ENCODE measurements around the gene CPA1.

The CPA1 gene

DNA sequence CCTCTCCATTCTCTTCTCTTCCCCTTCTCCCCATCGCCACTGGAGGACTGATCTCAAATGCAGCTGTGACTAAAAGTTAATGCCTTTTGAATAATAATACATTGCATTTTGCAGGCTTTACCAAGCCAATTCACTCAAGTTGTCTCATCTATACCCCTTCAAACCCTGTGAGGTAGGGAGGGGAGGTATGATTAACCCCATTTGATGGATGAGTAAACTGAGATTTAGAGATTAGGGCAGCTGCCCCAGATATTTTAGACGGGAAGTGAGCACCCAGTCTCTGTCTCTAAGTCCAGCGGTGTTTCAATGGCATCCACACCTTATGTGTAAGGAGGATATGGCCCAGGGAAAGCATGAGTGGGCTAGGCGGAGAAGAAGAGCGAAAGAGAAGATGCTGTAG, 34.6 kb upstream of the CPA1 start:
- no peaks in the 10 kb centered on the region for H3K9me3 ChIP-seq (ENCODE audit: low read length)
- no peaks in the 10 kb centered on the region for H3K27me3 ChIP-seq (ENCODE audit: control insufficient read depth in 1 of 2, insufficient read depth in 2 of 2, low read length in 2 of 2)
- no peaks in the 10 kb centered on the region for H3K36me3 ChIP-seq (ENCODE audit: insufficient read depth, low read length)
- no peaks in the 10 kb centered on the region for H3K4me1 ChIP-seq (ENCODE audit: insufficient read depth, low read length)
- no peak overlapping the region for H3K4me3 ChIP-seq (ENCODE audit: low read depth in 1 of 2, low read length in 2 of 2)
- H3K27ac ChIP-seq (ENCODE audit: low read depth, low read length) = no peak overlapping the region
- H3K9ac ChIP-seq (ENCODE audit: low read length) = no peak overlapping the region

DNA sequence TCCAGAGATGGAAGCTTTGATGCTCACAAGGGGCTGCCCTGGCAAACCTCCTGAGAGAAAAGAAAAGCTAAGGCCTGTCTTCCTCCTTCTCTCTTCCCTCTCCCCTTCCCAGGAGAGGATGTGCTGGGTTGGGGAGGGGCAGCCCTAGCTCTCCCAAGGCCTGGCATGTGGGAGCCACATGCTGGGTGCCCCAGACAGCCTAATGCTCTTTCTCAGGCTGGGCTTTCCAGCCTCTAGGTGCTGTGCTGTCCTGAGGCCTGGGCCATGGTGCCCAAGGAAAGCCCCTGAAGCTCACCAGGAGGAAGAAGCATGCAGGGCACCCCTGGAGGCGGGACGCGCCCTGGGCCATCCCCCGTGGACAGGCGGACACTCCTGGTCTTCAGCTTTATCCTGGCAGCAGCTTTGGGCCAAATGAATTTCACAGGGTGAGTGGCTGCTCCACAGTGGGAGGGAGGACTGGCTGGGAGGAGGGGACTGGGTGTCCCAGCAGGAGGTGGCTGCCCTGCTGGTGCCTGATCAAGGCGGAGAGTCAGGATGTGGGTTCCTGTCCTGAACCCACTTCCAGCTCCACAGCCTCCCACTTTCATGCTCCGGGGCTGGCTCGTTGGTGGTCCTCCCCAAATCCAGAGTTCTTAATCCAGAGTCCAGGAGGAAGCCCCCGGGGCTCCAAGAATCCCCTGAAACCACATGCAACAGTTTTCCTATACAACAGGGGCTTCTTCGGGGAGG, 34.0 kb upstream of the CPA1 start:
- no peaks in the 10 kb centered on the region for H3K4me1 ChIP-seq (ENCODE audit: insufficient read depth, low read length)
- no peak overlapping the region for H3K4me3 ChIP-seq (ENCODE audit: low read depth in 1 of 2, low read length in 2 of 2)
- H3K9ac ChIP-seq (ENCODE audit: low read length) = no peak overlapping the region
- no peaks in the 10 kb centered on the region for H3K27me3 ChIP-seq (ENCODE audit: control insufficient read depth in 1 of 2, insufficient read depth in 2 of 2, low read length in 2 of 2)
- no peaks in the 10 kb centered on the region for H3K9me3 ChIP-seq (ENCODE audit: low read length)
- no peaks in the 10 kb centered on the region for H3K36me3 ChIP-seq (ENCODE audit: insufficient read depth, low read length)
- no peak overlapping the region for H3K27ac ChIP-seq (ENCODE audit: low read depth, low read length)

DNA sequence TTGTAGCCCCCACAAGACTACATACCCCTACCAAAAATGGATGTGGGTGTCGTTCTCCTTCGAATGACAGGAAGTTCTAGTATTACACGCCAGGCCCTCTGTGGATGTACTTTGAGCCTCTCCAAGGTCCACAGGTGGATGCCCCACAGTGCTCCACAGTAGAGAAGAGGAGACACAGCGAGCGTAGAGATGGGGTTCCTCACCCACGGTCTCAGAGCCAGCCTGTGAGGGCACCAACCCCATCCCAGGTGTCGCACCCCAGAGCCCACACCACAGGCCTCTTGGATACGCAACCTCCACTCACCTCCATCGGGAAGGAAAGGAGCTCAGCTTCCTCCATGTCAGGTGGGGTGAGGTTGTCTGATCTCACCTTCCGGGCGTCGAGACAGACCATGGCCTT, 33.4 kb upstream of the CPA1 start:
- no peaks in the 10 kb centered on the region for H3K36me3 ChIP-seq (ENCODE audit: insufficient read depth, low read length)
- no peak overlapping the region for H3K4me3 ChIP-seq (ENCODE audit: low read depth in 1 of 2, low read length in 2 of 2)
- H3K27me3 ChIP-seq (ENCODE audit: control insufficient read depth in 1 of 2, insufficient read depth in 2 of 2, low read length in 2 of 2) = no peaks in the 10 kb centered on the region
- H3K9me3 ChIP-seq (ENCODE audit: low read length) = no peaks in the 10 kb centered on the region
- H3K4me1 ChIP-seq (ENCODE audit: insufficient read depth, low read length) = no peaks in the 10 kb centered on the region
- no peak overlapping the region for H3K27ac ChIP-seq (ENCODE audit: low read depth, low read length)
- no peak overlapping the region for H3K9ac ChIP-seq (ENCODE audit: low read length)

DNA sequence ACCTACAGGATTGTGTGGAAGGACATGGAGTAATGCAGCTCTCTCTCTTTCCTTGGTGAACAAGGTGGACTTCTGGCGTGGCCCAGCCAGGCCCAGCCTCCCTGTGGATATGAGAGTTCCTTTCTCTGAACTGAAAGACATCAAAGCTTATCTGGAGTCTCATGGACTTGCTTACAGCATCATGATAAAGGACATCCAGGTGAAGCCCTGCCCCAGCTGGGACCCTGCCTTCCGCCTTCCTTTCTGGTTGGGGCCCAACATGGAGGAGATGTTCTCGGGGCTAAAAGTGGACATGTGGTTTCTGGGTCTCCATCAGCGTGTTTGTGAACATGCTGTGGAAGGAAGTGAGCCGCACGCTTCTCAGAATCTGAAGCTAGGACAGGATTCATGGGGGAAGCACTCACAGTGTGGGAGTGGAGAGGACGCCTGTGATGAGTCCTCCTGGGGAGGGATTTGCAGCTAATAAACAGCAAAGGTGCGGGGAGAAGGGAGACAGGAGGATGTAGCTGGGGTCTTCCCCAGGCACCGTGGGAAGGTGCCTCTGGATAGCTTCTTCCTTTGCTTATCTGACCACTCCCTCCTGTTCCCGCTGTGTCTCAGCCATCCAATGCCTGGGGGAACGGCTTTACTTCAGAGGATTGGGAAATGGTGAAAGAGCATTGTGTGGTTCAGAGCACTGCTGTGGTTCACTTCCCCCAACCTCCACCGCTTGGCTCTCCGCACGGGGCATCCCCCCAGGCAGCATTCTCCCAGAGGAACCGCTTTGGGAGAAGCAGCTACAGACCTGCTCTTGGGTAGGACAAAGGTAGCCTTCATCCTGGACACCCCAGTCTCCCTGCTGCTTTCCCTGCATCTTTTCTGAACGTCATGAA, 30.1 kb upstream of the CPA1 start:
- Histone ChIP-seq H3K36me3 (ENCODE audit: insufficient read depth, low read length) (no peaks in the 10 kb centered on the region), H3K9ac (ENCODE audit: low read length) (no peak overlapping the region), H3K4me3 (ENCODE audit: low read depth in 1 of 2, low read length in 2 of 2) (no peak overlapping the region), H3K27me3 (ENCODE audit: control insufficient read depth in 1 of 2, insufficient read depth in 2 of 2, low read length in 2 of 2) (no peaks in the 10 kb centered on the region), H3K4me1 (ENCODE audit: insufficient read depth, low read length) (no peaks in the 10 kb centered on the region), H3K27ac (ENCODE audit: low read depth, low read length) (no peak overlapping the region), H3K9me3 (ENCODE audit: low read length) (no peaks in the 10 kb centered on the region)

DNA sequence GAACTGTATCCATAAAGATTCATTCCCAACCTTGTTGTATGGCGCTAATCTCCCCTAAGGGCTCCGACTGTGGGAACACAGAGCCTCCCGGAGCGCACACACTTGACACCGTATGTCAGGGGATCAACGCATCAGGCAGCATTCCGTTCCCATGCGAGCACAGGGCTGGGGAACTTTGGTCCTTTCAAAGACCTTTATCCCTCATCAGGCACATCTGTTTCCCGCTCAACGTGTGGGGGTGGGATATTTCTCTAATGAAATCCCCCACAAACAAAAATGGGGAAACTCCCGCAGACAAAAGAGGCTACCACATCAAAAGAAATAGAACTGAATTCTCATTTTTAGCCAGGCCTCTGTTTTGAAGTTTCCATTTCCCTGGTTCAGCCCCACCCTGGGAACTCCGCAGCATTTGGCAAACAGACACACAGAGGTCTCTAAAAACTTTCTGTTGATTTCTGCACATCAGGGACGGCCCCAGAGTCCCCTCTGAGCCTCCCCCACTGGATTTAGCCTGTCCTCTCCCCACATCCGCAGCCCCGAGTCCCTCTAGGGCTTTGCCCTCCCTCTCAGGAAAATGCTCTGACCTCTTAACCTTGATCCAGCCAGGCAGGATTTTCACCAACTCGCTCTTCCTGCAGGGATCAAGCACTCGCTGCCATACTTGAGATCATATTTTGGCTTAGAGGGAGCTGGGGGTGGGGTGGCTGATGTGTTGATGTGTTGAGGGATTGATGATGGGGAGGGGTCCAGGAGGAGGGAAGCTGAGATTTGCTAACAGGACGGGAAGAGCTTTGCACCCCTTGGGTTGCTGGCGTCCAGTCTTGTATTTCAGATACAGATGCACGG, 29.1 kb upstream of the CPA1 start:
- no peaks in the 10 kb centered on the region for H3K9me3 ChIP-seq (ENCODE audit: low read length)
- no peak overlapping the region for H3K4me3 ChIP-seq (ENCODE audit: low read depth in 1 of 2, low read length in 2 of 2)
- H3K36me3 ChIP-seq (ENCODE audit: insufficient read depth, low read length) = no peaks in the 10 kb centered on the region
- H3K4me1 ChIP-seq (ENCODE audit: insufficient read depth, low read length) = peaks cover 3% of the 10 kb centered on the region
- H3K9ac ChIP-seq (ENCODE audit: low read length) = no peak overlapping the region
- no peak overlapping the region for H3K27ac ChIP-seq (ENCODE audit: low read depth, low read length)
- H3K27me3 ChIP-seq (ENCODE audit: control insufficient read depth in 1 of 2, insufficient read depth in 2 of 2, low read length in 2 of 2) = no peaks in the 10 kb centered on the region

DNA sequence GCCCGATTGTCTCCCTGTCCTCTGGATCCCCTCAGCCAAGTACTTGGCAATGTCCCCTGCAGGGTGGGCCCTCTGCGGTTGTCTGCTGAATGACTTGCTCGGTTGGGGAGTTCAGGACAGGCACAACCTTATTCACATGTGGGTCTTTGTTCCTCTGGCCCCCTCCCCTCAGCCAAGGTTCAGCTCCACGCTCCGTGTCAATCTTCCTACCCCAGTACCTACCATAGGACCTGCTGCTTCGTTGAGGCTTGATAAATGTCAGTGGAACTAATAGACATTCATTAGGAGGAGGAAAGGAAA, 28.6 kb upstream of the CPA1 start:
- H3K4me1 ChIP-seq (ENCODE audit: insufficient read depth, low read length) = peaks cover 9% of the 10 kb centered on the region
- no peak overlapping the region for H3K9ac ChIP-seq (ENCODE audit: low read length)
- no peaks in the 10 kb centered on the region for H3K27me3 ChIP-seq (ENCODE audit: control insufficient read depth in 1 of 2, insufficient read depth in 2 of 2, low read length in 2 of 2)
- no peaks in the 10 kb centered on the region for H3K36me3 ChIP-seq (ENCODE audit: insufficient read depth, low read length)
- H3K27ac ChIP-seq (ENCODE audit: low read depth, low read length) = no peak overlapping the region
- no peak overlapping the region for H3K4me3 ChIP-seq (ENCODE audit: low read depth in 1 of 2, low read length in 2 of 2)
- no peaks in the 10 kb centered on the region for H3K9me3 ChIP-seq (ENCODE audit: low read length)

DNA sequence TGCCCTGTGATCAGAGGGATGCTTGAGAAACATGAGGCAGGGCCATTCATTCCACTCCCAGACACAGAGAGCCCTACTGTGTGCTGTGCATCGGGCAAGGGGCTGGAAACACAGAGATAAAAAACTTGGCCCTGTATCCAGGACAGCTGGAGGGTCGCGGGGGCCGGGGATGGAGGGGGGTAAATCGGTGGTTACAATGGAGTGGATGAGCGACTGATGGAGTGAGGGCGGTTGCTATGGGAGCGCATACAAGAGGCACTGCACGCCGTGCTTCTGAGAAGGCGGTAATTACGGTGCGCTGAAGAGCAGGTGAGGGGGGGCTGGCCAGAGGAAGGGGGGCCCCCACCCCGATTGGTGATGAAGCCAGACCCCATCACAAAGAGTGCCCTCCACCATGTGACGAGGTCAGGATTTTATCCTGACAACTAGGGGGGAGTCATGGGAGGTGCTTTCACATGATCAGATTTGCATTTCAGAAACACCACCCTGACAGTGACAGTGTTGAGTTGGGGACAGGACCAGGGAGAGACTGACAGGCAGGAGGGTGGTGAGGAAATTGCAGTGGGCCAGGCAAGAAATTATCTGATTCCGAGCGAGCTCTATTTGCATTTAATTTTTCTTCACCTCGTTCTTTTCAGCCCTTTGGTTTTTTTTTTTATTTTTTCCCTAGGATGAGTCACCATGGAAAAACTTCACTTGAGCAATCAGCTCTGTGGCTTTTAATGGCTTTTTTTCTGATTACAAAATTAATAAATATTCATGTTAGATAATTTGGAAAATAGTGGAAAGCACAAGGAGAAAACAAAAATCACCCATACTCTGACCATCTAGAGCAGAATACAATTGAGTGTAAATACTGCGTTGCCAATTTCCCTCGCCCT, 27.9 kb upstream of the CPA1 start:
- no peaks in the 10 kb centered on the region for H3K9me3 ChIP-seq (ENCODE audit: low read length)
- no peak overlapping the region for H3K4me3 ChIP-seq (ENCODE audit: low read depth in 1 of 2, low read length in 2 of 2)
- no peak overlapping the region for H3K9ac ChIP-seq (ENCODE audit: low read length)
- H3K4me1 ChIP-seq (ENCODE audit: insufficient read depth, low read length) = peaks cover 13% of the 10 kb centered on the region
- no peak overlapping the region for H3K27ac ChIP-seq (ENCODE audit: low read depth, low read length)
- no peaks in the 10 kb centered on the region for H3K27me3 ChIP-seq (ENCODE audit: control insufficient read depth in 1 of 2, insufficient read depth in 2 of 2, low read length in 2 of 2)
- no peaks in the 10 kb centered on the region for H3K36me3 ChIP-seq (ENCODE audit: insufficient read depth, low read length)

DNA sequence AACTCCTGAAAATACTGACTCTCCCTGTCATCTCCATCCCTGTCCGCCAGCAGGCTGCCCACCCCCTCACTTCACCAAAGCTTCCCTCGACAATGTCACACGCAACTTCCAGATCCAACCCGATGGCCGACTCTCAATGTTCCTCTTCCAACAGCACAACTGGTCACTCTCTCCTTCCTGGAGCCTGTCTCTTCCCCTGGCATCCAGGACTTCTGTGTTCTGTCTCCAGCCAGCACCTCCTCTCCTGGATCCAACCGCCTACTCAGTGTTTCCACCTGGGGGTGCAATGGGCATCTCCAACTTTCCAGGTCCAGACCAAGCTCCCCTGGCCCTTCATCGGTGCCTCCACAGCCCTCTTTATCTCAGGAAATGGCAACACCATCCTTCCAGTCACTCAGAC, 27.1 kb upstream of the CPA1 start:
- H3K4me3 ChIP-seq (ENCODE audit: low read depth in 1 of 2, low read length in 2 of 2) = no peak overlapping the region
- H3K4me1 ChIP-seq (ENCODE audit: insufficient read depth, low read length) = peaks cover 13% of the 10 kb centered on the region
- no peak overlapping the region for H3K9ac ChIP-seq (ENCODE audit: low read length)
- H3K27me3 ChIP-seq (ENCODE audit: control insufficient read depth in 1 of 2, insufficient read depth in 2 of 2, low read length in 2 of 2) = no peaks in the 10 kb centered on the region
- H3K27ac ChIP-seq (ENCODE audit: low read depth, low read length) = no peak overlapping the region
- H3K36me3 ChIP-seq (ENCODE audit: insufficient read depth, low read length) = no peaks in the 10 kb centered on the region
- no peaks in the 10 kb centered on the region for H3K9me3 ChIP-seq (ENCODE audit: low read length)

DNA sequence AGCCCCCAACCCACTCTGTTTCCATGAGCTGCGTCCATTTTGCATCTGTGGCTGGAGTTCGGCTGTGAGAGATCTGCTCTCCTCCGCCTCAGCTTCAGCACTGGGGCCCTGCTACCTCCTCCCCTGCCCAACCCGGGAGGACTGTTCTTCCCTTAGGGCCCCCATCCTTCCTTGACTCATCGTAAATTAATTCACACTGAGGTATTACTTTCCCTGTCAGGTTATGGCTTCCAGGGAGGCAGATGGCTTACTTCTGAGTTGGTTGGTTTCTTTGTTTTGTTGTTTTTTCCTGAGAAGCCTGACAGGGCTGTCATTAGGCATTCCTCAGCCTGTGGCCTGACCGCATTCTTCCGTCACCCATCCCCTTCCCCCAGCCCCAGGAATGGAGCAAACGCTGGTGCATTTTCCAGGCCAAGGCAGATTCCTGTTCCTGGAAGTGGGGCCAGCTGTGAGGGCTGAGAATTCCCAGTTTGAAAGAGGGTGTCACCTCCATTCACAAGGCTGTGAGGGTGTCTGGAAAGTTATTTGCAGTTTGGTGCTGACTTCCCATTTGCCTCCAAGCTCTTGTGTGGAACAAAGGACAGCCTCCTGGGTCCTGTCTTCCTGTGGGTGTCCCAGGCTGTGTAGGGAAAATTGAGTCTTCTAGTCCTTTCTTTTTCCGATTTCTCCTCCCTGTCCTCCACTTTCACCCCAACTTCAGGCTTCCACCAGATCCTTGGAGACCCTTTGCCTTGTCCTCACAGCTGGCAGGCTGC, 24.0 kb upstream of the CPA1 start:
- Histone ChIP-seq H3K4me1 (ENCODE audit: insufficient read depth, low read length) (peaks cover 13% of the 10 kb centered on the region), H3K4me3 (ENCODE audit: low read depth in 1 of 2, low read length in 2 of 2) (peak overlapping the region in 1 of 2 donors; percentile 24), H3K27ac (ENCODE audit: low read depth, low read length) (peak overlapping the region; percentile 57), H3K9ac (ENCODE audit: low read length) (no peak overlapping the region), H3K36me3 (ENCODE audit: insufficient read depth, low read length) (no peaks in the 10 kb centered on the region), H3K27me3 (ENCODE audit: control insufficient read depth in 1 of 2, insufficient read depth in 2 of 2, low read length in 2 of 2) (no peaks in the 10 kb centered on the region), H3K9me3 (ENCODE audit: low read length) (no peaks in the 10 kb centered on the region)

DNA sequence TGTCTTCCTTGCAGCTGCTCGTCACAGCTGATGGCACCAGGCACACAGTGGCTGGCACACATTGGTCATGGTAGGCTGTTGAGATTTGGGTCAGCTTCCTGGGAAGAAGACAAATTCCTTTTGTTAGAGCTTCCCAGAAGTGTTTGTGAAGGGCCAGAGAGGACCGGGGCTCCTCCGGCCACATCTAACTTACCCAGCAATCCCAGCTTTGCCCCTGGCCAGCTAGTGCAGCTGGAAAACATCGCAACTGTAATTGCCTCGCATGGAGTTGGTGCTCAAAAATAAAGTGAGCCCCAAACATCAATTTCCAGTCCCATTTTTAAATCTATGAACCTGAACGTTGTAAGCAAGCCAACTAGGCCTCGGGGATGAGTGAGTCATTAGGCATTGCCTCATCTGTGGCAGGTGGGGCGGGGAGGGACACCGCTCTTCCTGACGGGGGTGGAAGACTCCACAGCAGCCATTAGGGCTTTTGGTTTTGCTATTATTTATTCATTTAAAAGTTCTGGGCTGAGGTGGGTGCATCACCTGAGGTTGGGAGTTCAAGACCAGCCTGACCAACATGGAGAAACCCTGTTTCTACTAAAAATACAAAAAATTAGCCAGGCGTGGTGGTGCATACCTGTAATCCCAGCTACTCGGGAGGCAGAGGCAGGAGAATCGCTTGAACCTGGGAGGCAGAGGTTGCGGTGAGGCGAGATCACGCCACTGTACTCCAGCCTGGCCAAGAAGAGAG, 23.2 kb upstream of the CPA1 start:
- Histone ChIP-seq H3K4me1 (ENCODE audit: insufficient read depth, low read length) (peaks cover 13% of the 10 kb centered on the region), H3K9me3 (ENCODE audit: low read length) (no peaks in the 10 kb centered on the region), H3K9ac (ENCODE audit: low read length) (no peak overlapping the region), H3K27me3 (ENCODE audit: control insufficient read depth in 1 of 2, insufficient read depth in 2 of 2, low read length in 2 of 2) (no peaks in the 10 kb centered on the region), H3K36me3 (ENCODE audit: insufficient read depth, low read length) (no peaks in the 10 kb centered on the region), H3K27ac (ENCODE audit: low read depth, low read length) (peak overlapping the region; percentile 55), H3K4me3 (ENCODE audit: low read depth in 1 of 2, low read length in 2 of 2) (peak overlapping the region in 1 of 2 donors; percentile 24)
